ENCODE results near the gene FN3K. TPM values are rescaled to one million over a fixed set of nuclear protein-coding genes. Genes with fewer than 3 reads are reported as not detected.

The FN3K gene
- total RNA-seq, 1 donor from 2014 or later: 33.7 TPM

DNA sequence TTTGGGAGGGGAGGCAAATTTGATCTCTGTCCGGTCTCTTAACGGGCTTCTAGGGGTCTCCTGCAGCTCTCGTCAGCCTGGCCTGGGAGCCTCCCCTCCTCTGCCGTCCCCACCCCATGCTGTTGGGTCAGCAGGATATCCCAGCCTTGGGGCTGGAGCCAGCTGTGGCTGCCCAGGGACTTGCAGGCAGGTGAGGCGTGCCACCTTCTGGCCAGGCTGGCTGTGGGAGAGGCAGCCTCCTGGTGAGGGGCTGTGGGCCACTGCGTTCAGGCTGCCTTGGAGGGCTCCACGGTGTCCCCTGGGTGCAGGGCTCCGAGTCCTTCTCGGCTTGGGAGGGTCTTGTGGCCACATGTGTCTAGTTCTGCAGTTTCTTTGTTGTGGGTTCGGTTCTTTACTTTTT is 51.0 kb downstream of the FN3K start:
- DNase-seq: no peak
- no peak overlapping the region for H3K27ac Mint-ChIP-seq (ENCODE audit: unreplicated experiment)

DNA sequence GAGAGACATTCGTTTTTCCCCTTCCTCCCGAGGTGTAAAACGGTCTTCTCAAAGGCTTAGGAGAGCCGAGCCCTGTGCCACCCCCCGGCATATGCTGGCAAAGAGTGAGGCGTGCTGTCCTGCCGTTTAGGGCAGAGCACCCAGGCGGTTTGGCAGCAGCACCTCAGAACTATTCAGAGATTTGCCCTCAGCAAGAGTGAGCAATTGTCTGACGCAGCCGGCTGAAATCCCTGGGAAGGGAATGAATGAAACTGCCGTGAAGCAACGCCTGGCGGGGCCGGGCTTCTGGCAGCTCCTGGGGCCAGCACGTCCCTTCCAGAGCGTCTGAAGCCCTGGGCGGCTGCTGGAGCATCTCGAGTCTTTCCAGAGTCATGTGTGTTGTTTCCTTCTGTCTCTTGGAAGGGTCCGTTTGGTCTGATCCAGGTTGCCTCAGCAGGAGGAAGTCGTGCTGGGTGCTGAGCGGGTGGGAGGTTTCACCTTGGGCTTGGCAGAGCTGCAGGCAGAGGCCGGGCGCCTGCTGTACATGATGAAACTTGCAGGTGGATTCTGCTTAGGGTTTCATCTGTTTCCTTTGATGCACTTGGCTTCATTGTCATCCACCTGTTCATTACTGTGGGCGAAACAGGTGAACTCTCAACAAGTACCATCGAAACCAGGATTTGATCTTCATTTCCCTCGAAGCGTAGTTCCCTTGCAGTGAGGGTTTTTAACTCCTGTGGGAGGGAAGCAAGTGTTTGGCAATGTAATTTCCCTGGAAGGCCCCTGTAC is 51.9 kb downstream of the FN3K start:
- Mint-ChIP-seq H3K27me3 (ENCODE audit: unreplicated experiment) (peaks cover 12% of the 10 kb centered on the region), H3K36me3 (ENCODE audit: unreplicated experiment) (no peaks in the 10 kb centered on the region)
- no peak for DNase-seq

More for the DNA sequence above, 51.0 kb downstream of the FN3K start:
- TF ChIP-seq, protein P1, sequence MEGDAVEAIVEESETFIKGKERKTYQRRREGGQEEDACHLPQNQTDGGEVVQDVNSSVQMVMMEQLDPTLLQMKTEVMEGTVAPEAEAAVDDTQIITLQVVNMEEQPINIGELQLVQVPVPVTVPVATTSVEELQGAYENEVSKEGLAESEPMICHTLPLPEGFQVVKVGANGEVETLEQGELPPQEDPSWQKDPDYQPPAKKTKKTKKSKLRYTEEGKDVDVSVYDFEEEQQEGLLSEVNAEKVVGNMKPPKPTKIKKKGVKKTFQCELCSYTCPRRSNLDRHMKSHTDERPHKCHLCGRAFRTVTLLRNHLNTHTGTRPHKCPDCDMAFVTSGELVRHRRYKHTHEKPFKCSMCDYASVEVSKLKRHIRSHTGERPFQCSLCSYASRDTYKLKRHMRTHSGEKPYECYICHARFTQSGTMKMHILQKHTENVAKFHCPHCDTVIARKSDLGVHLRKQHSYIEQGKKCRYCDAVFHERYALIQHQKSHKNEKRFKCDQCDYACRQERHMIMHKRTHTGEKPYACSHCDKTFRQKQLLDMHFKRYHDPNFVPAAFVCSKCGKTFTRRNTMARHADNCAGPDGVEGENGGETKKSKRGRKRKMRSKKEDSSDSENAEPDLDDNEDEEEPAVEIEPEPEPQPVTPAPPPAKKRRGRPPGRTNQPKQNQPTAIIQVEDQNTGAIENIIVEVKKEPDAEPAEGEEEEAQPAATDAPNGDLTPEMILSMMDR (IDR thresholded peaks at IDR 0.05; ENCODE audit: partially characterized antibody, unreplicated experiment): no peak
- peaks cover 5% of the 10 kb centered on the region for H3K9me3 Mint-ChIP-seq (ENCODE audit: unreplicated experiment)
- H3K4me1 Mint-ChIP-seq (ENCODE audit: low read depth, unreplicated experiment): peaks cover 21% of the 10 kb centered on the region
- H3K27me3 Mint-ChIP-seq (ENCODE audit: unreplicated experiment): peaks cover 14% of the 10 kb centered on the region
- H3K4me3 Mint-ChIP-seq (ENCODE audit: unreplicated experiment): no peak overlapping the region
- no peaks in the 10 kb centered on the region for H3K36me3 Mint-ChIP-seq (ENCODE audit: unreplicated experiment)

DNA sequence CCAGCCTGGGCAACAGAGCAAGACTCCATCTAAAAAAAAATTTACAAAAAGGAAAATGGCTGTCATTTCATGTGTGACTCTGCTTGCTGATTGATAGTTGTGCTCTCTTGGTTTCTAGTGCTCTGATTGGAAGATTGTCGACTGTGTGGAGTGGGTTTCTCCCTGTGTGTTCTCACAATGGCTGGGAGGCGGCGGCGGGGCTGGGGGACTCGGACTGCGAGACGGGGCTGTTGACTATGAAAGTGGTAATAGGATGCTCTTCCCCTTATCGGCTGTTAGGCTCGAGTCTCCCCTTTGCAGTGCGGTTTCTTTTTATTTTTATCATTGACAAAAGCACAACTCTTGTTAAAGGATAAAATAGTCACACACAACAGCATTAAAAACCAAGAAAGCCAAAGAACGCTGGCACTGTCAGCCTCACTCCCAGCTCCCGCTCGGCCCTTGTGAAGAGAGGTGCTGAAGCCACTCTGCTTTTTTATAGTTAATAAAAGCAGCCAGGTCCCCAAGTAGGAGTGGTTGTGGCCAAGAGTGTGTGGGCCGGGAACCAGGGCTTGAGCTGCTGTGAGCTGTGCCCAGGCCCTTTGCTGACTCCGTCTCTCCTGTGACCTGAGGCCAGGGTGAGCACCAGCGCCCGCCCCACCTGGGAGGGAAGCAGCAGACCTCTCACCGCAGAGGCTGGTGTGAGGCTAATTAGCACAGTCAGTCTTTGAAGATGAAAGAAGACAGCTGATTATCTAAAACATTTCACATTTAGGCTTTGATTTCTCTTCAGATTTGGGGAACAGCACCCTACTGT is 53.0 kb downstream of the FN3K start:
- no peak for DNase-seq
- Mint-ChIP-seq H3K4me3 (ENCODE audit: unreplicated experiment) (no peak overlapping the region), H3K27ac (ENCODE audit: unreplicated experiment) (no peak overlapping the region), H3K9me3 (ENCODE audit: unreplicated experiment) (peaks cover 4% of the 10 kb centered on the region), H3K4me1 (ENCODE audit: low read depth, unreplicated experiment) (peaks cover 9% of the 10 kb centered on the region), H3K36me3 (ENCODE audit: unreplicated experiment) (no peaks in the 10 kb centered on the region), H3K27me3 (ENCODE audit: unreplicated experiment) (peaks cover 8% of the 10 kb centered on the region)
- TF ChIP-seq, protein P1 (IDR thresholded peaks at IDR 0.05; ENCODE audit: partially characterized antibody, unreplicated experiment): no peak

More for the DNA sequence above, 51.9 kb downstream of the FN3K start:
- Mint-ChIP-seq H3K4me1 (ENCODE audit: low read depth, unreplicated experiment) (peaks cover 17% of the 10 kb centered on the region), H3K27ac (ENCODE audit: unreplicated experiment) (no peak overlapping the region), H3K4me3 (ENCODE audit: unreplicated experiment) (no peak overlapping the region), H3K9me3 (ENCODE audit: unreplicated experiment) (peaks cover 5% of the 10 kb centered on the region)
- TF ChIP-seq, protein P1 (IDR thresholded peaks at IDR 0.05; ENCODE audit: partially characterized antibody, unreplicated experiment): no peak

DNA sequence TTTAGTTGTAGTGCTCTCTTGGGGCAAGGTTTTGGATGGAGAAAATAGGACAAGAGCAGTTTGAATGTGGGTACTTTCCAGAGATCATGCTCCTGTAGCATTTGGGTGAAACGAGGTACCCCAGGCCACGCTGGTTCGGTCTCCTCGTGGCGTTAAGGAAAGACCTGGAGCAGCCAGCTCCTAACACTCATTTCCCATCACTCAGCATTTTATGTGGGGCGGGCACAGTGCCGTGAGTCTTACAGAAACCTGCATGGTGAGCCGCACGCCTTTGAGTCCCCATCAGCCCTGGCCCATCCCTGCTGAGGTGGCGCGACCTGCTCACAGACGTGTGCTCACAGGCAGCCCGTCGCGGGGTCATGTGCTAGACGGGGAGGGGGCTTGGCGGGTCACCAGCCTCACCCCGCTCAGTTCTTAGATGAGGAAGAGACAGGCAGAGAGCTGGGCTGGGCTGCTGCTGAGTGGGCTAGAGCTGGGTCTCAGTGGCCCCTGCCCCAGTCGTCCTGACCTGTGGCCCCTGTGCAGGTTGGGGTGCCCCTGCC is 53.7 kb downstream of the FN3K start:
- H3K27ac Mint-ChIP-seq (ENCODE audit: unreplicated experiment): no peak overlapping the region
- H3K4me1 Mint-ChIP-seq (ENCODE audit: low read depth, unreplicated experiment): peaks cover 9% of the 10 kb centered on the region
- H3K9me3 Mint-ChIP-seq (ENCODE audit: unreplicated experiment): peaks cover 4% of the 10 kb centered on the region
- H3K36me3 Mint-ChIP-seq (ENCODE audit: unreplicated experiment): no peaks in the 10 kb centered on the region
- peaks cover 6% of the 10 kb centered on the region for H3K27me3 Mint-ChIP-seq (ENCODE audit: unreplicated experiment)
- DNase-seq: no peak
- no peak overlapping the region for H3K4me3 Mint-ChIP-seq (ENCODE audit: unreplicated experiment)
- TF ChIP-seq, protein P1 (IDR thresholded peaks at IDR 0.05; ENCODE audit: partially characterized antibody, unreplicated experiment): no peak
